ENCODE data around the gene FAM89A. TPM values are rescaled to one million over a fixed set of nuclear protein-coding genes. Genes with fewer than 3 reads are reported as not detected.
A peak's percentile ranks its signal among the peaks of the same experiment; 100 is the strongest.
"Not testable (repeated sequence)": the region's sequence is repeated elsewhere in the genome, so short reads cannot be mapped to it uniquely, and the experiment has no call there.

The FAM89A gene
- total RNA-seq, 1 donor from 2014 or later = 16.1 TPM

DNA sequence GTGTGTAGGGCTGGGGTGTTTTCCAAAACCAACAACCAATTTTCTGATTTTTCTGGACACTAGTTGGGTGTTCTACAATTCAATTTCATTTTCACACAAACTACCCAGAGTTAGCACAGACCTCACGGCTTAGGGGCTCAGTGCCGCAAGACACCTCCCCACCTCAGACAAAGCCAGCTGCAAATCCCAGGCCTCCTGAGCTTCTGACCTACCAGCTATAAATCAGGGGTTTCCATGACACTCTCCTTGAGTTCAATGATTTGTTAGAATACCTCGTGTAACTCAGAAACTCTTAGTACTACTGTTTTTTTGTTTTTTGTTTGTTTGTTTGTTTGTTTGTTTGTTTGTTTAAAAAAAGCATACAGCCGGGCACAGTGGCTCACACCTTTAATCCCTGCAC, 28.7 kb upstream of the FAM89A start:
- Mint-ChIP-seq H3K27ac (no peak overlapping the region), H3K4me3 (ENCODE audit: low read depth) (no peak overlapping the region), H3K27me3 (ENCODE audit: low read depth) (peaks cover 6% of the 10 kb centered on the region), H3K9me3 (no peaks in the 10 kb centered on the region), H3K4me1 (ENCODE audit: low read depth) (no peaks in the 10 kb centered on the region), H3K36me3 (ENCODE audit: low read depth) (no peaks in the 10 kb centered on the region)
- DNase-seq (ENCODE audit: low spot score) = no peak
- intact Hi-C loops (cut with micrococcal nuclease) = no loop called here

DNA sequence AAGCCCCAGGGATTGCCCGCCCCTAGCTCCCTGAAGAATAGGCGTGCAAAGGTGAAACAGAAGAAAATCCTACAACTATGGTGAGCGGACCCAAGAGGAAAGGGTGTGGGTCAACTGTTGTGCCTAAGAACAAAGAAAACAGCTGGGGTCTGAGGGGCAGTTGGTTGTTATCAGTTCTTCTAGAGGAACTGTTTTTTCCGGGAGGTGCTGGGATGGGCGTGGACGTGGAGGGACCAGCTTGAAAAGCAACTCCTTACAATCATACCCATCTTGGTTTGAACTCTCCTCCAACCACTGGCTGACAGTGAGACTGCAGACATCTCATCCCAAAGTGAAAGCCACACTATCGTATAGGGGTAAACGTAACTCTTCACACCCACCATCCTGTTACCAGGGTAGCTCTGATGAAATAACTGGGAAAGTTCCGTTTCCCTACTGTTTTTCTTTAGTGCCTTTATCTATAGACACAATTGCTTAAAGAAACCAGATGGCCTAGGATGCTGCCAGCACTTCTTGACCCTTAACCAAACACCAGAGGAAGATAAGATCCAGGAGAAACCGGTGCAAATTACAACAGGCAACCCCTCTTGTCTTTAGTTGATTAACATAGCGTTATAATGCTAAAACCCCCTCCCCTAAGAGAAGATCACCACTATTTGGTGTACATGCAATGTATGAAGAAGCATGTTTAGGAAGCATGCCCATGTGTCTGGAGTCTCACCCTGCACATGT, 25.6 kb upstream of the FAM89A start:
- Mint-ChIP-seq H3K4me3 (ENCODE audit: low read depth) (no peak overlapping the region), H3K27me3 (ENCODE audit: low read depth) (peaks cover 12% of the 10 kb centered on the region)

GRCh38 chr1:231064418-231064817, 24.4 kb upstream of the FAM89A start:
- Mint-ChIP-seq H3K4me3 (ENCODE audit: low read depth) (no peak overlapping the region), H3K4me1 (ENCODE audit: low read depth) (no peaks in the 10 kb centered on the region), H3K27me3 (ENCODE audit: low read depth) (peaks cover 14% of the 10 kb centered on the region), H3K9me3 (no peaks in the 10 kb centered on the region), H3K36me3 (ENCODE audit: low read depth) (no peaks in the 10 kb centered on the region), H3K27ac (no peak overlapping the region)
- no peak for DNase-seq (ENCODE audit: low spot score)
- intact Hi-C loops (cut with micrococcal nuclease) = no loop called here

More for the DNA sequence above, 25.6 kb upstream of the FAM89A start:
- H3K9me3 Mint-ChIP-seq = no peaks in the 10 kb centered on the region
- DNase-seq (ENCODE audit: low spot score) = no peak
- H3K27ac Mint-ChIP-seq = no peak overlapping the region
- no peaks in the 10 kb centered on the region for H3K36me3 Mint-ChIP-seq (ENCODE audit: low read depth)
- intact Hi-C loops (cut with micrococcal nuclease) = no loop called here
- H3K4me1 Mint-ChIP-seq (ENCODE audit: low read depth) = no peaks in the 10 kb centered on the region

- no peak for DNase-seq (ENCODE audit: low spot score)
- Mint-ChIP-seq H3K27ac (no peak overlapping the region), H3K4me1 (ENCODE audit: low read depth) (no peaks in the 10 kb centered on the region), H3K4me3 (ENCODE audit: low read depth) (no peak overlapping the region), H3K9me3 (no peaks in the 10 kb centered on the region), H3K36me3 (ENCODE audit: low read depth) (no peaks in the 10 kb centered on the region), H3K27me3 (ENCODE audit: low read depth) (peaks cover 20% of the 10 kb centered on the region)
- intact Hi-C loops (cut with micrococcal nuclease) = no loop called here
Observed at GRCh38 chr1:231063331-231063730, 23.3 kb upstream of the FAM89A start.

- no peaks in the 10 kb centered on the region for H3K9me3 Mint-ChIP-seq
- no peak for DNase-seq (ENCODE audit: low spot score)
- no peak overlapping the region for H3K4me3 Mint-ChIP-seq (ENCODE audit: low read depth)
- H3K4me1 Mint-ChIP-seq (ENCODE audit: low read depth) = no peaks in the 10 kb centered on the region
- no peak overlapping the region for H3K27ac Mint-ChIP-seq
- intact Hi-C loops (cut with micrococcal nuclease) = no loop called here
- peaks cover 23% of the 10 kb centered on the region for H3K27me3 Mint-ChIP-seq (ENCODE audit: low read depth)
- H3K36me3 Mint-ChIP-seq (ENCODE audit: low read depth) = no peaks in the 10 kb centered on the region
Observed at GRCh38 chr1:231062500-231063270, 22.6 kb upstream of the FAM89A start.

- Mint-ChIP-seq H3K27ac (no peak overlapping the region), H3K36me3 (ENCODE audit: low read depth) (no peaks in the 10 kb centered on the region), H3K4me1 (ENCODE audit: low read depth) (no peaks in the 10 kb centered on the region), H3K27me3 (ENCODE audit: low read depth) (peaks cover 19% of the 10 kb centered on the region), H3K9me3 (no peaks in the 10 kb centered on the region), H3K4me3 (ENCODE audit: low read depth) (no peak overlapping the region)
- intact Hi-C loops (cut with micrococcal nuclease) = no loop called here
- DNase-seq (ENCODE audit: low spot score) = no peak
Observed at GRCh38 chr1:231059566-231060193, 19.6 kb upstream of the FAM89A start.

GRCh38 chr1:231058416-231059109, 18.5 kb upstream of the FAM89A start:
- intact Hi-C loops (cut with micrococcal nuclease) = no loop called here
- H3K36me3 Mint-ChIP-seq (ENCODE audit: low read depth) = no peaks in the 10 kb centered on the region
- H3K27ac Mint-ChIP-seq = no peak overlapping the region
- H3K4me1 Mint-ChIP-seq (ENCODE audit: low read depth) = peaks cover 6% of the 10 kb centered on the region
- H3K4me3 Mint-ChIP-seq (ENCODE audit: low read depth) = no peak overlapping the region
- no peaks in the 10 kb centered on the region for H3K9me3 Mint-ChIP-seq
- DNase-seq (ENCODE audit: low spot score) = no peak
- H3K27me3 Mint-ChIP-seq (ENCODE audit: low read depth) = peaks cover 16% of the 10 kb centered on the region

GRCh38 chr1:231057410-231057809, 17.4 kb upstream of the FAM89A start:
- Mint-ChIP-seq H3K27ac (no peak overlapping the region), H3K4me3 (ENCODE audit: low read depth) (no peak overlapping the region), H3K36me3 (ENCODE audit: low read depth) (no peaks in the 10 kb centered on the region), H3K9me3 (no peaks in the 10 kb centered on the region), H3K27me3 (ENCODE audit: low read depth) (peaks cover 16% of the 10 kb centered on the region), H3K4me1 (ENCODE audit: low read depth) (peaks cover 13% of the 10 kb centered on the region)
- DNase-seq (ENCODE audit: low spot score) = no peak
- intact Hi-C loops (cut with micrococcal nuclease) = no loop called here

GRCh38 chr1:231055271-231055670, 15.2 kb upstream of the FAM89A start:
- no peak for DNase-seq (ENCODE audit: low spot score)
- peaks cover 13% of the 10 kb centered on the region for H3K4me1 Mint-ChIP-seq (ENCODE audit: low read depth)
- no peaks in the 10 kb centered on the region for H3K36me3 Mint-ChIP-seq (ENCODE audit: low read depth)
- H3K27me3 Mint-ChIP-seq (ENCODE audit: low read depth) = peaks cover 10% of the 10 kb centered on the region
- no peak overlapping the region for H3K4me3 Mint-ChIP-seq (ENCODE audit: low read depth)
- no peaks in the 10 kb centered on the region for H3K9me3 Mint-ChIP-seq
- H3K27ac Mint-ChIP-seq = no peak overlapping the region
- intact Hi-C loops (cut with micrococcal nuclease) = no loop called here

GRCh38 chr1:231053493-231054162, 13.6 kb upstream of the FAM89A start:
- H3K36me3 Mint-ChIP-seq (ENCODE audit: low read depth) = no peaks in the 10 kb centered on the region

GRCh38 chr1:231052777-231053176, 12.7 kb upstream of the FAM89A start:
- Mint-ChIP-seq H3K27me3 (ENCODE audit: low read depth) (peaks cover 10% of the 10 kb centered on the region), H3K4me3 (ENCODE audit: low read depth) (no peak overlapping the region), H3K4me1 (ENCODE audit: low read depth) (peaks cover 13% of the 10 kb centered on the region), H3K9me3 (no peaks in the 10 kb centered on the region), H3K27ac (no peak overlapping the region), H3K36me3 (ENCODE audit: low read depth) (no peaks in the 10 kb centered on the region)
- intact Hi-C loops (cut with micrococcal nuclease) = no loop called here
- no peak for DNase-seq (ENCODE audit: low spot score)

More at GRCh38 chr1:231053493-231054162, 13.6 kb upstream of the FAM89A start:
- H3K4me1 Mint-ChIP-seq (ENCODE audit: low read depth) = peaks cover 13% of the 10 kb centered on the region
- DNase-seq (ENCODE audit: low spot score) = peak; percentile 12
- peak overlapping the region; percentile 32 for H3K4me3 Mint-ChIP-seq (ENCODE audit: low read depth)
- H3K27ac Mint-ChIP-seq = peak overlapping the region; percentile 56
- no peaks in the 10 kb centered on the region for H3K9me3 Mint-ChIP-seq
- H3K27me3 Mint-ChIP-seq (ENCODE audit: low read depth) = peaks cover 11% of the 10 kb centered on the region
- intact Hi-C loops (cut with micrococcal nuclease) = no loop called here

- H3K36me3 Mint-ChIP-seq (ENCODE audit: low read depth); intact Hi-C loops (cut with micrococcal nuclease); DNase-seq (ENCODE audit: low spot score); H3K9me3 Mint-ChIP-seq; H3K27ac Mint-ChIP-seq; H3K4me3 Mint-ChIP-seq (ENCODE audit: low read depth): not testable (repeated sequence)
- Mint-ChIP-seq H3K27me3 (ENCODE audit: low read depth) (peaks cover 27% of the 10 kb centered on the region), H3K4me1 (ENCODE audit: low read depth) (peaks cover 13% of the 10 kb centered on the region)
Observed at GRCh38 chr1:231050932-231051331, 10.9 kb upstream of the FAM89A start.
